Measurements from ENCODE around the gene BCL2L13. TPM values are rescaled to one million over a fixed set of nuclear protein-coding genes. Genes with fewer than 3 reads are reported as not detected.
"Not testable (repeated sequence)": the region's sequence is repeated elsewhere in the genome, so short reads cannot be mapped to it uniquely, and the experiment has no call there.

BCL2L13 gene
- total and polyA plus RNA-seq, 9 donors, result 35.2 to 46.4 (median 40.2) TPM

DNA sequence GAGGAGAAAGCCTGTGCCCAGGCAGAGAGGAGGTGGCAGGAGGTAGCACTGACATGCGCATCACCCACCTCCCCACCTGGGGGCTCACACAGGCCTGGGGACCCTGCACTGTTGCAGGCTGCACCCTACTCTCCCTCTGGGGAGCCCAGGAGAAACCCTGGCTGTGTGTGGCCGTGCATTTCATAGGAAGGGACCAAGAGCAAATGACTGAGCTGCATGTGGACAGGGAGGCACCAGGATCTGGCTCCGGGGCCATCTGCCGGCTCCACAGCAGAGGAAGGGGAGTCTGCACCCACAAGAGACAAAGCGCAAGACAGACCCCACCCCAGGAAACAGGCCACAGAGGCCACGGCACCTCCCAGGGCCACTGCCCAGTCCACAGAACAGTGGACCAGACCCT is 113.0 kb downstream of the BCL2L13 start:
- Histone ChIP-seq H3K36me3 (ENCODE audit: control insufficient read depth, insufficient read depth, low read length) (no peaks in the 10 kb centered on the region), H3K9me3 (replicated peaks; ENCODE audit: control insufficient read depth, low read depth, low read length) (no peaks in the 10 kb centered on the region), H3K4me1 (ENCODE audit: control insufficient read depth, insufficient read depth, low read length) (no peaks in the 10 kb centered on the region), H3K27me3 (ENCODE audit: control insufficient read depth, insufficient read depth, low read length) (no peaks in the 10 kb centered on the region), H3K4me3 (ENCODE audit: low read length) (no peak overlapping the region), H3K27ac (ENCODE audit: low read length) (no peak overlapping the region)
- DNase-seq, result no peak
- 96% methylated on average over 2 of the region's 6 CpGs for WGBS (ENCODE audit: insufficient coverage)

DNA sequence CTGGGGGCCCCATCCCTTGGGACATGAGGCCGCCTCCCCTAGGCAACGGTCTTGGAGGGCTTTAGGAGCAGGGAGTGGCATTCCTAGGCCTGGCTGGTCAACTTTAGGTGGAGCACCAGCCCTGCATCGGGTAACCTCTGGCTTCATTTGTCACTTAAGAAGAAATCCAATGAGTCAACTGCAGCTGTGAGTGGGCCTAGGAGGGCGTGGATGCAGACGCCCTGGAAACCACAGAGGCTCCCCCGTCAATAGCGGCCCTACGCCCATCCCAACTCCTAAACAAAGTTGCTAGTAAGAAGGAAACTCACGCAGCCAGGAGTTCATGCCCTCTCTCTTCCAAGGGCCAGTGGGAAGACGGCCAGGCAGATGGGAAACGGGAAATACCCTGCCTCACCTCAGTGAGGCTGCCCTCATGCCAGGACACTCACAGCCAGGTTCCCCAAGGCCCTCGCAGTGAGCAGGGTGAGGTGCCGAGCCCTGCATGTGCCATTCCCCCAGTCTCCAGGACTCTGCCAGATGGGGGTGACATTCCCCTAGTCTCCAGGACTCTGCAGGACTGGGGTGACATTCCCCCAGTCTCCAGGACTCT is 114.9 kb downstream of the BCL2L13 start:
- H3K4me1 ChIP-seq (ENCODE audit: control insufficient read depth, insufficient read depth, low read length), result no peaks in the 10 kb centered on the region
- no peak for DNase-seq
- no peak overlapping the region for H3K4me3 ChIP-seq (ENCODE audit: low read length)
- no peaks in the 10 kb centered on the region for H3K36me3 ChIP-seq (ENCODE audit: control insufficient read depth, insufficient read depth, low read length)
- H3K27me3 ChIP-seq (ENCODE audit: control insufficient read depth, insufficient read depth, low read length), result no peaks in the 10 kb centered on the region
- no peaks in the 10 kb centered on the region for H3K9me3 ChIP-seq (replicated peaks; ENCODE audit: control insufficient read depth, low read depth, low read length)
- no peak overlapping the region for H3K27ac ChIP-seq (ENCODE audit: low read length)
- WGBS (ENCODE audit: insufficient coverage), result 87% methylated on average over 8 of the region's 13 CpGs

DNA sequence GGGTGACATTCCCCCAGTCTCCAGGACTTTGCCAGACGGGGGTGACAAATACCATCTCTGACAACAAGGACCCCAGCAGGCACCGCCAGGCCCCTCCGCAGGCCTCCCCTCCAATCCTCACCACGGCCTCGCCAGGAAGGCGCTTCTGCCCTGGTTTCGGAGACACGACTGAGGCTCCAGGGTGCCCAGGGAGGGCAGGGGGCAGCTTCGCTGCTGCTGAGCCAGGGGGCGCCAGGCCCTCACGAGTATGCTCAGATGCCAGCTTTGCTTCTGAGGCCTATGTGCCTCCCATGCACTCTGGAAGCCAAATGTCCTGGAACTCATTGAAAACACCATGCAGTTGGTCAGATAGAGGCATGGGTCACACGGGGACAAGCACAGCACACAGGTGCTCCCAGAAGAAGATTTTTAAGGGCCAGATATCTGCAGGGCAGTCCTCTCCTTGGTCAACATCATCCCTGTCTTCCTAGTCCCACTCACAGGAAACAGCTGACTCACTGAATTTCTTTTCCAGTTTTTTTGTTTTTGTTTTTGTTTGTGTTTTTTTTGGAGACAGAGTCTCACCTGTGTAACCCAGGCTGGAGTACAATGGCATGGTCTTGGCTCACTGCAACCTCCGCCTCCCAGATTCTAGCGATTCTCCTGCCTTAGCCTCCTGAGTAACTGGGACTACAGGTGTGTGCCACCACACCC is 115.8 kb downstream of the BCL2L13 start:
- no peaks in the 10 kb centered on the region for H3K27me3 ChIP-seq (ENCODE audit: control insufficient read depth, insufficient read depth, low read length)
- no peak overlapping the region for H3K4me3 ChIP-seq (ENCODE audit: low read length)
- H3K27ac ChIP-seq (ENCODE audit: low read length), result no peak overlapping the region
- H3K9me3 ChIP-seq (replicated peaks; ENCODE audit: control insufficient read depth, low read depth, low read length), result no peaks in the 10 kb centered on the region
- H3K4me1 ChIP-seq (ENCODE audit: control insufficient read depth, insufficient read depth, low read length), result no peaks in the 10 kb centered on the region
- no peaks in the 10 kb centered on the region for H3K36me3 ChIP-seq (ENCODE audit: control insufficient read depth, insufficient read depth, low read length)
- DNase-seq, result no peak
- WGBS (ENCODE audit: insufficient coverage), result 89% methylated on average over 12 of the region's 14 CpGs

DNA sequence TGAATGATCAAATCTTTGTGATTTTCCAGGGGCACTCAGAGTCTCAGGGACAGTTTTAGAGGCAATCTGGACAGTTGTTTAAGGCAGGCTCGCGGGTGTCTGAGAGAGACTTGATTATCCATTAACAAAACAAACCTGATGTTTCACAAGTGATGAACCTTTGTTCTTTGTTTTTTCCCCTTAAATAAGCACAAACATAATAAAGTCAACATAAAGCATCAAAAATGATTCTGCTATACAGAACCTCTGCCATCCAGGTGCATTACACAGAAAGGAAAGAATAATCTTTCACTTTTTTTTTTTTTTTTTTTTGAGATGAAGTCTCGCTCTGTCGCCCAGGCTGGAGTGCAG is 122.6 kb downstream of the BCL2L13 start:
- H3K9me3 ChIP-seq (replicated peaks; ENCODE audit: control insufficient read depth, low read depth, low read length), result no peaks in the 10 kb centered on the region
- H3K4me1 ChIP-seq (ENCODE audit: control insufficient read depth, insufficient read depth, low read length), result no peaks in the 10 kb centered on the region
- no peaks in the 10 kb centered on the region for H3K27me3 ChIP-seq (ENCODE audit: control insufficient read depth, insufficient read depth, low read length)
- H3K27ac ChIP-seq (ENCODE audit: low read length), result no peak overlapping the region
- H3K36me3 ChIP-seq (ENCODE audit: control insufficient read depth, insufficient read depth, low read length), result no peaks in the 10 kb centered on the region
- WGBS (ENCODE audit: insufficient coverage), result 80% methylated on average over 1 of the region's 4 CpGs
- no peak overlapping the region for H3K4me3 ChIP-seq (ENCODE audit: low read length)
- DNase-seq, result no peak

DNA sequence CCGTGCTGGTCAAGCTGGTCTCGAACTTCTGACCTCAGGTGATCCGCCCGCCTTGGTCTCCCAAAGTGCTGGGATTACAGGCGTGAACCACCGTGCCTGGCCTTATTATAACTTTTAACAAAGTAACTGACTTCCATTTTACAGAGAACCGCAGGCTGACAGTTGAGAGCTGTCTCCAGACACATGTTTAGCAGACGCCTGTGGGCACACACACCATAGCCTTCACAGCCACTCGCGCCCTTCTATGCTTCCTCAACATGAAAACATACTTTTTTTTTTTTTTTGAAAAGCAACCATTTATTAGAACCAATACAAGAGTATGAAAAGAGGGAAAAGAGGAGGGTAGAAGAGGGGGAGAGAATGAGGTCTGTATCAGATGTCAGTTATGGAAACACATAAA is 124.9 kb downstream of the BCL2L13 start:
- DNase-seq; H3K9me3 ChIP-seq (replicated peaks; ENCODE audit: control insufficient read depth, low read depth, low read length); H3K4me1 ChIP-seq (ENCODE audit: control insufficient read depth, insufficient read depth, low read length); H3K27ac ChIP-seq (ENCODE audit: low read length); H3K4me3 ChIP-seq (ENCODE audit: low read length); H3K27me3 ChIP-seq (ENCODE audit: control insufficient read depth, insufficient read depth, low read length); H3K36me3 ChIP-seq (ENCODE audit: control insufficient read depth, insufficient read depth, low read length): not testable (repeated sequence)
- 87% methylated on average over 7 of the region's 10 CpGs for WGBS (ENCODE audit: insufficient coverage)

DNA sequence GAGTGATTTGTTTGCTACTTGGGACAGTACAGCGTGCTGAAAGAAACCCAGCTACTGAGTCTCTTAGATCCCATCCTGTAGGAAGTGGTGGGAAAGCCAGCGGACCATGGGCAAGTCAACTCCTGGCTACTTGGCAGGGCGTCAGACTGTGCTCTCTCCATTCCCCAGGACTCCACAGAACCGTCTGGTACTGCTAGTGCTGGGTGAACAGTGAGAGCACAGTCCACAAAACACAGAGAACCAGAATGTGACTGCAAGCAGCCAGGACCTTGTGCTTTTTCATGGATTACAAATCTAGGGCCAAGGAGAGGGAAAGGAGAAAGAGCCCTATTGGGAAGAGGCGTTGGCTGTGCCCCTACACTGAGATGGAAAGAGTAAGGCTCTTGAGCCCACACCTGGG is 125.5 kb downstream of the BCL2L13 start:
- H3K4me3 ChIP-seq (ENCODE audit: low read length), result no peak overlapping the region
- WGBS (ENCODE audit: insufficient coverage), result 49% methylated on average over 5 of the region's 5 CpGs
- no peaks in the 10 kb centered on the region for H3K27me3 ChIP-seq (ENCODE audit: control insufficient read depth, insufficient read depth, low read length)
- no peak for DNase-seq
- H3K27ac ChIP-seq (ENCODE audit: low read length), result no peak overlapping the region
- H3K9me3 ChIP-seq (replicated peaks; ENCODE audit: control insufficient read depth, low read depth, low read length), result no peaks in the 10 kb centered on the region
- no peaks in the 10 kb centered on the region for H3K36me3 ChIP-seq (ENCODE audit: control insufficient read depth, insufficient read depth, low read length)
- H3K4me1 ChIP-seq (ENCODE audit: control insufficient read depth, insufficient read depth, low read length), result peaks cover 1% of the 10 kb centered on the region

DNA sequence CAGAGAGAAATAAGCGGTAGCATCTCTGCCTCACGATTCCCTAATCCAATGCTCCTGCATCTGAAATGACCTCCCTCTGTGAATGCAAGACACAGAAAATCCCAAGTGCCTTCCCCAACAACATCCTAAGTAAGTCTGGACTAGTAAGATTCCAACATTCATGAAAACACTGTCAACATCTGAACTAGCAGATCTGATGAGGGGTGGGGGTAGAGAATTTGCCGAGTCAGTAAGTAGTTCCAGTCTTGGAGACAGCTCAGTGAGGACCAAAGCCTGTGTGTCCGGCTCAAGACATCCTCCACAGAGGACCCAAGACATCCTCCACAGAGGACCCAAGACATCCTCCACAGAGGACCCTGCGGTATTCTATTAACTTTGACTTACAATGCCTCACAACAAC is 126.3 kb downstream of the BCL2L13 start:
- H3K4me3 ChIP-seq (ENCODE audit: low read length); H3K27me3 ChIP-seq (ENCODE audit: control insufficient read depth, insufficient read depth, low read length); H3K4me1 ChIP-seq (ENCODE audit: control insufficient read depth, insufficient read depth, low read length); H3K9me3 ChIP-seq (replicated peaks; ENCODE audit: control insufficient read depth, low read depth, low read length); H3K36me3 ChIP-seq (ENCODE audit: control insufficient read depth, insufficient read depth, low read length); DNase-seq; H3K27ac ChIP-seq (ENCODE audit: low read length): not testable (repeated sequence)
- WGBS (ENCODE audit: insufficient coverage), result no CpG with 5 or more reads among the region's 5 CpGs

DNA sequence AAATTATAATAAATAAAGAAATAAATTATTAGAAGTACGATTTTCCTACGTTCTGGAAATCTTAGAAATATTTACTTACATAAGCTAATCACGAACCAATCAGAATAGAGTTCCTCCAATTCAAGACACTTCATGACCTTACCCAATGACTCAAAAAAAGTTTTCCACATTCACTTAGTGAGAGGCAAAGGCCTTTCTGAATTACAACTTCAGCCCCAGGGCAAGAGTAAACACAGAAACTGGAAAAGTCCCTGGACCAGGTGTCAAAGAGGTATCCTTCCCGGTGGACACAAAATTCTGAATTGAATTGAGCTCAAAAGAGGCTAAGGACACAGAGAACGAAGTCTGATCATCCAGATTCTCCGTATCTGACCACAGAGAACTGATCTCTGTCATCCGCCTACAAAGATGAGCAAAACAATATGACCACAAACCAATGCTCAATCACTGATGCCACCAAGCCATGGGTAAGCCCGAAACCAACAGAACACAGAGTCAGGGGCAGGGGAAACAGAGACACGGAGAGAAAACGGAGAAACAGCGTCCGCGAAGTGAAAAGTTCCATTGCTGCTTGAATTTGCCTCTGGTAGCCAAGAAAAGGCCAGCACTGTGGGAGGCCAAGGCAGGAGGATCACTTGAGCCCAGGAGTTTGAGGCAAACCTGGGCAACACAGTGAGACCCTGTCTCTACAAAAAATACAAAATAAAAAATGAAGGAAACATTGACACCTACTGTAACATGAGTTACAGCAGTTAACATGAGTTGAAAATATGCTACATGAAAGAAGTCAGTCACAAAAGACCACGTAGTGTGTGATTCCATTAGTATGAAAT is 128.9 kb downstream of the BCL2L13 start:
- 84% methylated on average over 11 of the region's 14 CpGs for WGBS (ENCODE audit: insufficient coverage)
- DNase-seq, result no peak
- no peaks in the 10 kb centered on the region for H3K9me3 ChIP-seq (replicated peaks; ENCODE audit: control insufficient read depth, low read depth, low read length)
- no peaks in the 10 kb centered on the region for H3K36me3 ChIP-seq (ENCODE audit: control insufficient read depth, insufficient read depth, low read length)
- H3K27ac ChIP-seq (ENCODE audit: low read length), result no peak overlapping the region
- no peak overlapping the region for H3K4me3 ChIP-seq (ENCODE audit: low read length)
- H3K27me3 ChIP-seq (ENCODE audit: control insufficient read depth, insufficient read depth, low read length), result no peaks in the 10 kb centered on the region
- H3K4me1 ChIP-seq (ENCODE audit: control insufficient read depth, insufficient read depth, low read length), result peaks cover 31% of the 10 kb centered on the region

DNA sequence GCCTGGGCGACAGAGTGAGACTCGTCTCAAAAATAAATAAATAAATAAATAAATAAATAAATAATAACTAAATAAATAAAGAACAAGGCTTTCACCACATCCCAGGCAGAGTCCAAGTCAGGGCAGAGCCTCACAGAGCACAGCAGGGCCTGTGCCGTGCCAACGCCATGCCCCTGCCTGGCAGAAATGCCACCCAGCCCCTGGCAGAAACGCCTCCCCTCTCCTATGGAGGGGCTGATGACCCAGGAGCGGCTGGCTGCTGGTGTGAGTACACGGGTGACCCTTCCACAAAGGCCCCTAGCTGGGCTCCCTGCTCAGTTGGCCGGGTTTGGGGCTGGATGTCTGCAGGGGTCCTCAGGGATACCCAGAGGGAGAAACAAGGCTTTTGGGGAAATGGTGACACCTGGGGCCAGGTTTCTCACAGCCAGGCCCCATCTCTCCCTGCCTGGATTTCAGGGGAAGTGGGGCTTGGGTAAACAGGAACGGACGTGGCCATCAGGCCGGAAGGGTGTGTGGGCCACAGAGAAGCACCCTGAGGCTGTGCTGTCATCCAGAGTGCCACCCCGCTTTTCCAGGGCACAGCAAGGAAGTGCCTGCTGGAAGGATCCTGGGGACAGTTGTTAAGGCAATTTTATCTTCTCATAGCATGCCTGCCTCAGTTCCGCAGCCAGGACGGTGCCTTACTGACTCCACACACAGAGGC is 130.6 kb downstream of the BCL2L13 start:
- peaks cover 43% of the 10 kb centered on the region for H3K4me1 ChIP-seq (ENCODE audit: control insufficient read depth, insufficient read depth, low read length)
- WGBS (ENCODE audit: insufficient coverage), result 89% methylated on average over 8 of the region's 14 CpGs
- H3K4me3 ChIP-seq (ENCODE audit: low read length), result no peak overlapping the region
- no peaks in the 10 kb centered on the region for H3K36me3 ChIP-seq (ENCODE audit: control insufficient read depth, insufficient read depth, low read length)
- no peaks in the 10 kb centered on the region for H3K27me3 ChIP-seq (ENCODE audit: control insufficient read depth, insufficient read depth, low read length)
- no peak for DNase-seq
- no peaks in the 10 kb centered on the region for H3K9me3 ChIP-seq (replicated peaks; ENCODE audit: control insufficient read depth, low read depth, low read length)
- no peak overlapping the region for H3K27ac ChIP-seq (ENCODE audit: low read length)

DNA sequence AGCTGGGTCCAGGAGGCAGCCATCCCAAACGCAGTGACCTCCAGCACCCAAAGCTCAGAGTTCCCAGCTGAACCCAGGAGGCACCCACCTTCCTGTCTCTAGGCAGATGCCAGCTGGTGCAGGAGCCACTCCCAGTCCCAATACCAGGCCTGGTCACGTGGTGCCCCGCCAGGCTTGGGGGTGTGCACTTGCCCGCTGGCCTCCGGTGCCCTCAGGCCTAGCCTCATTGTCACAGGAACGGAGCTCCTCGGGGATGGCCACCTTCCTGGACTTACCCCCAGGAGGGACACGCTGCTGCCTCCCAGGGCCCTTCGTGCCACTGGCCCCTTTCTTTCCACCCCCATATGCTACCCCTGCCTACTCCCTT is 131.1 kb downstream of the BCL2L13 start:
- no peak for DNase-seq
- WGBS (ENCODE audit: insufficient coverage), result 87% methylated on average over 9 of the region's 9 CpGs
- Histone ChIP-seq H3K4me1 (ENCODE audit: control insufficient read depth, insufficient read depth, low read length) (peaks cover 46% of the 10 kb centered on the region), H3K9me3 (replicated peaks; ENCODE audit: control insufficient read depth, low read depth, low read length) (no peaks in the 10 kb centered on the region), H3K27me3 (ENCODE audit: control insufficient read depth, insufficient read depth, low read length) (no peaks in the 10 kb centered on the region), H3K4me3 (ENCODE audit: low read length) (no peak overlapping the region), H3K27ac (ENCODE audit: low read length) (no peak overlapping the region), H3K36me3 (ENCODE audit: control insufficient read depth, insufficient read depth, low read length) (no peaks in the 10 kb centered on the region)
